ENCODE data around the gene PDIA5.

The PDIA5 gene

GRCh38 chr3:123084192-123084591 is 17.4 kb downstream of the PDIA5 start:
- in situ Hi-C loops (cut with HindIII; ENCODE audit: low pct_ligation_motif_present, low sequenced_read_pairs) = no loop called here
- no peak for TF ChIP-seq CTCF (IDR thresholded peaks at IDR 0.05; ENCODE audit: low read depth, low read length, missing control alignments)
- no peak for DNase-seq
- Histone ChIP-seq H3K4me3 (ENCODE audit: low read depth, low read length) (no peak overlapping the region), H3K27me3 (replicated peaks) (no peaks in the 10 kb centered on the region), H3K36me3 (replicated peaks) (no peaks in the 10 kb centered on the region), H3K27ac (no peak overlapping the region)

- no peaks in the 10 kb centered on the region for H3K36me3 ChIP-seq (replicated peaks)
- TF ChIP-seq CTCF (IDR thresholded peaks at IDR 0.05; ENCODE audit: low read depth, low read length, missing control alignments) = no peak
- no peak overlapping the region for H3K4me3 ChIP-seq (ENCODE audit: low read depth, low read length)
- no peak overlapping the region for H3K27ac ChIP-seq
- in situ Hi-C loops (cut with HindIII; ENCODE audit: low pct_ligation_motif_present, low sequenced_read_pairs) = no loop called here
- no peak for DNase-seq
- H3K27me3 ChIP-seq (replicated peaks) = no peaks in the 10 kb centered on the region
These were observed 18.0 kb downstream of the PDIA5 start for GRCh38 chr3:123084738-123085237.

- no peak for TF ChIP-seq CTCF (IDR thresholded peaks at IDR 0.05; ENCODE audit: low read depth, low read length, missing control alignments)
- no peak overlapping the region for H3K27ac ChIP-seq
- H3K4me3 ChIP-seq (ENCODE audit: low read depth, low read length) = no peak overlapping the region
- in situ Hi-C loops (cut with HindIII; ENCODE audit: low pct_ligation_motif_present, low sequenced_read_pairs) = no loop called here
- peaks cover 4% of the 10 kb centered on the region for H3K36me3 ChIP-seq (replicated peaks)
- no peaks in the 10 kb centered on the region for H3K27me3 ChIP-seq (replicated peaks)
- no peak for DNase-seq
These were observed 18.6 kb downstream of the PDIA5 start for GRCh38 chr3:123085293-123085931.

GRCh38 chr3:123085932-123086627 is 19.3 kb downstream of the PDIA5 start:
- no peak for TF ChIP-seq CTCF (IDR thresholded peaks at IDR 0.05; ENCODE audit: low read depth, low read length, missing control alignments)
- in situ Hi-C loops (cut with HindIII; ENCODE audit: low pct_ligation_motif_present, low sequenced_read_pairs) = no loop called here
- no peaks in the 10 kb centered on the region for H3K27me3 ChIP-seq (replicated peaks)
- peaks cover 4% of the 10 kb centered on the region for H3K36me3 ChIP-seq (replicated peaks)
- H3K4me3 ChIP-seq (ENCODE audit: low read depth, low read length) = no peak overlapping the region
- H3K27ac ChIP-seq = no peak overlapping the region
- no peak for DNase-seq

- Histone ChIP-seq H3K4me3 (ENCODE audit: low read depth, low read length) (no peak overlapping the region), H3K36me3 (replicated peaks) (peaks cover 24% of the 10 kb centered on the region), H3K27ac (no peak overlapping the region), H3K27me3 (replicated peaks) (no peaks in the 10 kb centered on the region)
- no peak for TF ChIP-seq CTCF (IDR thresholded peaks at IDR 0.05; ENCODE audit: low read depth, low read length, missing control alignments)
- no peak for DNase-seq
- in situ Hi-C loops (cut with HindIII; ENCODE audit: low pct_ligation_motif_present, low sequenced_read_pairs) = no loop called here
These were observed 21.6 kb downstream of the PDIA5 start for GRCh38 chr3:123088387-123088786.

Measured in brain microvascular endothelial cell (primary cell).